Naive B cell (primary cell): ENCODE data around the gene GRK3. TPM values are rescaled to one million over a fixed set of nuclear protein-coding genes. Genes with fewer than 3 reads are reported as not detected.

Source experiments
- ATAC-seq, 2 donors: fragments of 150-1000 bp; cut with Tn5 transposase; 2 replicates each; pipeline ENCODE4 v1.10.0; 2021; ENCODE audit warnings: low read depth in 2 of 2, mild to moderate bottlenecking in 2 of 2, moderate library complexity in 2 of 2
- DNase-seq: peaks from one replicate; pipeline ENCODE4 v3.0.0; 2022
- H3K27ac Mint-ChIP-seq, 6 donors: one replicate each; pipeline ENCODE4 v1.8.0; 2020 to 2022; ENCODE audit warnings: mild to moderate bottlenecking in 6 of 6, mixed read lengths in 6 of 6, moderate library complexity in 5 of 6, inconsistent platforms in 2 of 6
- H3K27me3 Mint-ChIP-seq, 3 donors: one replicate each; pipeline ENCODE4 v1.8.0; 2021 to 2022; ENCODE audit warnings: mixed read lengths in 3 of 3, mild to moderate bottlenecking in 1 of 3
- H3K36me3 Mint-ChIP-seq, 2 donors: one replicate each; pipeline ENCODE4 v1.8.0; 2020 to 2022; ENCODE audit warnings: mixed read lengths in 2 of 2, inconsistent platforms in 1 of 2, mild to moderate bottlenecking in 1 of 2
- H3K4me1 Mint-ChIP-seq, 3 donors: one replicate each; pipeline ENCODE4 v1.8.0; 2020 to 2022; ENCODE audit warnings: mixed read lengths in 3 of 3, inconsistent platforms in 1 of 3, mild to moderate bottlenecking in 1 of 3, moderate library complexity in 1 of 3
- H3K4me3 Mint-ChIP-seq, 8 donors: one replicate each; pipeline ENCODE4 v1.8.0; 2020 to 2022; ENCODE audit warnings: mild to moderate bottlenecking in 8 of 8, mixed read lengths in 8 of 8, moderate library complexity in 8 of 8, inconsistent platforms in 2 of 8
- H3K9me3 Mint-ChIP-seq, 7 donors: one replicate each; pipeline ENCODE4 v1.8.0; 2020 to 2022; ENCODE audit warnings: mixed read lengths in 7 of 7, mild to moderate bottlenecking in 5 of 7, inconsistent platforms in 2 of 7, moderate library complexity in 1 of 7
- polyA plus RNA-seq, 6 donors: library from polyadenylated mRNA; unstranded; fragments of 300-500 nt; fragmentation: Illumina TruSeq; gene quantifications; one replicate each; pipeline ENCODE4 v1.2.3, GENCODE V29; 2021; ENCODE audit warnings: low read depth in 6 of 6

The GRK3 gene
- polyA plus RNA-seq, 6 donors from 2014 or later = 5.9 to 18.8 (median 12.9) TPM

DNA sequence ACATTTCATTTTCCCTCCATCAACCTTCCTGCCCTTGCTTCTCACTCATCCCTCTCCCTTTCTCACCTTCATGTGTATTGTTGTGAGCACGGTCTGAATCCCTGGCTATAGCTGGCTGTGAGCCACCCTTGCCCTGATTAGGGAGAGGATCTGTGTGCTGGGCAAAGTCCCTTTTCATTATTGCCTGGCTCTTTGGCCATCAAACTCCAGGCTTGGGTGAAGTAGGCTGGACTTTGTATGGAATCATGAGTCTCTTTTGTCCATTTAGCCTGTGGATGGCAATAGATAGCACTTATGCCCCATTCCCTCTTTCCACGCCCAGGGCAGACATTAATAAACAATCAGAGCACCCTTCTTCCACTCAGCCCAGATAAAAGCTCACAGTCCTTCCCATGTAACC is 184.2 kb downstream of the GRK3 start:
- H3K4me1 Mint-ChIP-seq = no peaks in the 10 kb centered on the region
- H3K4me3 Mint-ChIP-seq = no peak overlapping the region
- ATAC-seq = no peak

DNA sequence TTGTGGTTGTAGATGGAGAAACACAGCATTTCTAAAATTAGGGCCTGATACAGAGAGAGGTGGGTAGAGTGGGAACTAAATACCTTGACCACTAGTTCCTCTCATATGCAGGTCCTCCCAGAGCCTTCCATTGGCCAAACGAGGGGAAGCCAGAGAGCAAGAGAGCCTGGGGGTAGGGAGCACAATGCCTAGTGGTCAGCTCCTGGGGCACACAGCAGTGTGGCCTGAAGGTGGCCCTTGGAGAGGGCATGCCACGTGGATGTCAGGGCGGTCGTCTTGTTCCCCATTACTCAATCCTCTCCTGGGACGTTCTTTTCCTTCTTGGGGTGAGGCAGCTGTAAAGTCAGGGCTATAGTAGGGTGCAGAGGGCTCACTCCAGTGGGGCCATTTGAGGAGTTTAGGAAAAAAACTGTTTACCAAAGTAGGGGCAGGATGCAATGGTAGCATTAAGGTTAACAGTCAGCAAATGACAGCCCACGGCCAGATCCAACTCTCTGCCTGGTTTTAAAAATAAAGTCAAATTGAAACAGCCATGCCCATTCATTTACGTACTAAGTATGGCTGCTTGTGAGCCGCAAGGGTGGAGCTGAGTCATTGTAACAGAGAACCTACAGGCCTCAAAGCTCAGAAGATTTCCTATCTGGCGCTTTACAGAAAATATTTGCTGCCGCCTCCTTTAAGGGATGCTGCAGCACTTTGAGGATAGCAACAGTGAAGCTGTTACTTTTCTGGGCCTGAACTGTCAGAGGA is 185.1 kb downstream of the GRK3 start:
- Mint-ChIP-seq H3K4me3 (no peak overlapping the region), H3K4me1 (no peaks in the 10 kb centered on the region), H3K27me3 (peaks cover 0 to 9% (median 0%) of the 10 kb centered on the region in 3 donors)

More for the DNA sequence above, 184.2 kb downstream of the GRK3 start:
- no peak for DNase-seq
- H3K27ac Mint-ChIP-seq = no peak overlapping the region
- H3K27me3 Mint-ChIP-seq = peaks cover 0 to 9% (median 0%) of the 10 kb centered on the region in 3 donors
- no peaks in the 10 kb centered on the region for H3K36me3 Mint-ChIP-seq
- peaks cover 0 to 2% (median 0%) of the 10 kb centered on the region in 7 donors for H3K9me3 Mint-ChIP-seq

DNA sequence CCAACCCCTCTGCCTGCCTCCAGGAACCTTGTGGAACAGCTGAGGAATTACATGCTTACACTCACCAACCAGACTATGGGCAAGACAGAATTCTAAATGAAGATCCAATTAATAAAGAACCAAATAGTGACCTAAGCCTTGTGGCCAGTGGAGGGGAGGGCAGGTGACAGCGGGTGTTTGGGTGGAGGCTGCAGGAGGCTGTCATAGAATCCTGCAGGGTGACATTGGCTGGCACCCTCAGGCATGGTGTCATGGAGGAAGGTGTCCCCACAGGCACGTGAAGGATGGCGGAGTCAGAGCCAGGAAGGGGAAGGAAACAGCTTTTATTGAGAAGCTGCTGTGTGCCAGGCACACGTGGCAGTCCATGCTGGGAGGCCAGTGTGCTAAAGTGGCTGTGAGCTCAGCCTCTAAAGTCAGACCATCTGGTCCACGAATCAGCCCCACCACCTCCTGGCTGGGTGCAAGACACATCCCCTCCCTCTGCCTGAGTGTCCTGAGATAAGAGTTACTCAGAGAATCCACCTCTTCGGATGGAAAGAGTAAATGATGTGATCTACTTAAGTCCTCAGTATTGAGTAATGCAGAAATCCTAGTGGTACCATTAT is 186.2 kb downstream of the GRK3 start:
- no peaks in the 10 kb centered on the region for H3K4me1 Mint-ChIP-seq
- ATAC-seq = no peak
- no peak overlapping the region for H3K4me3 Mint-ChIP-seq
- no peak for DNase-seq
- peaks cover 0 to 9% (median 0%) of the 10 kb centered on the region in 3 donors for H3K27me3 Mint-ChIP-seq
- H3K9me3 Mint-ChIP-seq = peaks cover 0 to 2% (median 0%) of the 10 kb centered on the region in 7 donors
- no peak overlapping the region for H3K27ac Mint-ChIP-seq
- H3K36me3 Mint-ChIP-seq = no peaks in the 10 kb centered on the region

More for the DNA sequence above, 185.1 kb downstream of the GRK3 start:
- ATAC-seq = no peak
- H3K27ac Mint-ChIP-seq = peak overlapping the region in 2 of 6 donors; percentile 11 to 16
- H3K9me3 Mint-ChIP-seq = peaks cover 0 to 2% (median 0%) of the 10 kb centered on the region in 7 donors
- no peaks in the 10 kb centered on the region for H3K36me3 Mint-ChIP-seq
- DNase-seq = no peak

DNA sequence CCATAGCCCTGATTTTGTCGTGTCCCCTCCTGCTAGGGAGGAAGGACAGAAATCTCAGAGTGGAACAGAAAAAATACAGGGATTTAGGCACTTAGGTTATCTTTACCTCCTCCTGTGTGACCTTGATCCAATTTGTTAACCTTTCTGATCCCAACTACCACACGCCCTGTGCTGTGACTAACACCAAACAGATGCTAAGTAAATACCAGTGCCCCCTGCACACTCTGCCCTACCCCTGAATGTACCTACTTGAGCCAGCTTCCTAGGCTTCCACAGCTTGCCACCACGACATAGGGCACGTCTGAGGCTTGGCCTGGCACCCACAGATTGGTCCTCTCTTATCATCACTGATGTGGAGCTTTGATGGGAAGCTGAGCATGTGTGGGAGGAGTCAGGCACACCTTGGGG is 186.7 kb downstream of the GRK3 start:
- no peak overlapping the region for H3K27ac Mint-ChIP-seq
- no peaks in the 10 kb centered on the region for H3K36me3 Mint-ChIP-seq
- H3K27me3 Mint-ChIP-seq = peaks cover 0 to 9% (median 0%) of the 10 kb centered on the region in 3 donors
- no peaks in the 10 kb centered on the region for H3K4me1 Mint-ChIP-seq
- DNase-seq = no peak
- H3K9me3 Mint-ChIP-seq = peaks cover 0 to 2% (median 0%) of the 10 kb centered on the region in 7 donors
- no peak overlapping the region for H3K4me3 Mint-ChIP-seq
- ATAC-seq = no peak

DNA sequence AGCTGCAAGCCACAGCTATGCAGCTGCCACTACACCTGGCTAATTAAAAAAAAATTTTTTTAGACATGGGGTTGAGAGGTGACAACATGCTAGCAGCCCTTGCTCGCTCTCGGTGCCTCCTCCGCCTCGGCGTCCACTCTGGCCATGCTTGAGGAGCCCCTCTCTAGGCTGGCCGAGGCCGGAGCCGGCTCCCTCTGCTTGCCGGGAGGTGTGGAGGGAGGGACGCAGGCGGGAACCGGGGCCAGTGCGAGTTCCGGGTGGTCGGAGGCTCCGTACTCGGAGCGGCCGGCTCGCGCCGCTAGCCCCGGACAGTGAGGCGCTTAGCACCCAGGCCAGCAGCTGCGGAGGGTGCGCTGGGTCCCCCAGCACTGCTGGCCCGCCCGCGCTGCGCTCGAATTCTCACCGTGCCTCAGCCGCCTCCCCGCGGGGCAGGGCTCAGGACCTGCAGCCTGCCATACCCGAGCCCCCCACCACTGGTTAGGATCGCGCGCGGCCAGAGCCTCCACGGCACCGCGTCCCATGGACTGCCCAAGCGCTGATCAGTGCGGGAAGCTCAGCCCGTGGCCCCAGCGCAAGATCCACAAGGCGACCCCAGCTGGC is 188.2 kb downstream of the GRK3 start:
- DNase-seq (no peak), ATAC-seq (no peak)
- no peak overlapping the region for H3K27ac Mint-ChIP-seq
- peaks cover 0 to 9% (median 0%) of the 10 kb centered on the region in 3 donors for H3K27me3 Mint-ChIP-seq
- no peaks in the 10 kb centered on the region for H3K36me3 Mint-ChIP-seq
- no peak overlapping the region for H3K4me3 Mint-ChIP-seq
- H3K9me3 Mint-ChIP-seq = peaks cover 0 to 2% (median 0%) of the 10 kb centered on the region in 7 donors
- H3K4me1 Mint-ChIP-seq = no peaks in the 10 kb centered on the region

DNA sequence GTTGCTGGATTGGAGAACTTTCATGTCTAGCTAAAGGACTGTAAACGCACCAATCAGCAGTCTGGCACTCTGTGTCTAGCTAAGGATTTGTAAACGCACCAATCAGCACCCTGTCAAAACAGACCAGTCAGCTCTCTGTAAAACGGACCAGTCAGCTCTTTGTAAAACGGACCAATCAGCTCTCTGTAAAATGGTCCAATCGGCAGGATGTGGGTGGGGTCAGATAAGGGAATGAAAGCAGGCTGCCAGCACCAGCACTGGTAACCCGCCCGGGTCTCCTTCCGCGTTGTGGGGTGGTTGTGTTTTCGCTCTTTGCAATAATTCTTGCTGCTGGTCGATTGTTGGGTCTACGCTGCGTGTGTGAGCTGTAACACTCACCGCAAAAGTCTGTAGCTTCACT is 188.8 kb downstream of the GRK3 start:
- no peaks in the 10 kb centered on the region for H3K4me1 Mint-ChIP-seq
- H3K27me3 Mint-ChIP-seq = peaks cover 0 to 9% (median 0%) of the 10 kb centered on the region in 3 donors
- H3K36me3 Mint-ChIP-seq = no peaks in the 10 kb centered on the region
- peaks cover 0 to 2% (median 0%) of the 10 kb centered on the region in 7 donors for H3K9me3 Mint-ChIP-seq
- DNase-seq (no peak), ATAC-seq (peak in 1 of 2 donors; percentile 23)
- peak overlapping the region in 1 of 8 donors; percentile 5 for H3K4me3 Mint-ChIP-seq
- H3K27ac Mint-ChIP-seq = peak overlapping the region in 1 of 6 donors; percentile 67

DNA sequence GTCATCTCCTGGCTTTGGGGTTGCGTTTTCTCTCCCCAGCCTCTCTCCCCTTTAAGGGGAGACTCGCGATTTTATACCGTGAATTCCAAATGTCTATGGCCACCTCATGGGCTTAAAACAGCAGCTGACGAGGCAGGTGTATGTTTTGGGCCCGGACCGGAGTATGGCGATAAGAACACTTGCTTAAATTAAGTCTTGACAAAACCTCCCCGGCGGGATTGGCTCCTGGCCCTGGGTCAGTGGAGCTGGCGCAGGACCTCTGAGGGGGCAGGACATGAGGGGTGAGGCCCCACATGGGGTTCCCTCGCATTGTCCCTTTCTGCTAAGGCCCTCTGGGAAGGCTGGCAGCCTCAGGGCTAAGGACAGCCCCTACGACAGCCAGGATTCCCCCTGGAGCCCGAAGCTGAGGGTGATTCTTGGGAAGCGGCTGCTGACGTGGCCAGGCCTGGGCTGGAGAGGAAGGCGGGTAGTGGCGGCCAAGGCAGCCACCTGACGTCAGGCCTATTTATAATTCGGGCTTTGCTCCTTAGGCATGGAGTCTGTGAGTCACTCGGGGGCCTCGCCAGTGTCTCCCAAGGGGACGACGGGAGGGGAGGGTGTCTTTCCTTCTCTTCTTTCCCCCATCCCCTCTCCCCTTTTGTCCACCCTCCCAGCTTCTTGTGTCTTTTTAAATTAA is 190.2 kb downstream of the GRK3 start:
- H3K27ac Mint-ChIP-seq = no peak overlapping the region
- H3K9me3 Mint-ChIP-seq = peaks cover 0 to 2% (median 0%) of the 10 kb centered on the region in 7 donors
- peaks cover 0 to 9% (median 0%) of the 10 kb centered on the region in 3 donors for H3K27me3 Mint-ChIP-seq
- no peak for DNase-seq
- H3K4me3 Mint-ChIP-seq = no peak overlapping the region
- no peaks in the 10 kb centered on the region for H3K36me3 Mint-ChIP-seq
- H3K4me1 Mint-ChIP-seq = no peaks in the 10 kb centered on the region
- ATAC-seq = no peak

DNA sequence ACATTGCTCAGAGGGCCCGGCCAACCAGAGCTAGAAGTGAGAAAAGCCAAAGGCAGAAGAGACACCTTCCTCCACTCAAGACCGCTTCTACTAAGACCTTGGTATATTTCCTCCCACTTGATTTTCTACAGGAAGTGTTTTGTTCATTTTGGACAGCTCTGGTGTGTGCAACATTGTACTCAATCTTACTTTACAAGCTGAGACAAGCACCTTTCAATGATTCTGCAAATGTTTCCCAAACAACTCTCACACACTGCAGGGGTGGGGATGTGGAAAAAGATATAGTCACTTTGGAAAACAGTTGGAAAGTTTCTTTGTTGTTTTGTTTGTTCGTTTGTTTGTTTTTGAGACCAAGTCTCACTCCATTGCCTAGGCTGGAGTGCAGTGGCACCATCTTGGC is 193.2 kb downstream of the GRK3 start:
- Mint-ChIP-seq H3K27ac (no peak overlapping the region), H3K36me3 (no peaks in the 10 kb centered on the region), H3K27me3 (no peaks in the 10 kb centered on the region), H3K4me3 (peak overlapping the region in 1 of 8 donors; percentile 22), H3K9me3 (peaks cover 0 to 2% (median 0%) of the 10 kb centered on the region in 7 donors), H3K4me1 (peaks cover 0 to 4% (median 0%) of the 10 kb centered on the region in 3 donors)
- DNase-seq (no peak), ATAC-seq (no peak)

DNA sequence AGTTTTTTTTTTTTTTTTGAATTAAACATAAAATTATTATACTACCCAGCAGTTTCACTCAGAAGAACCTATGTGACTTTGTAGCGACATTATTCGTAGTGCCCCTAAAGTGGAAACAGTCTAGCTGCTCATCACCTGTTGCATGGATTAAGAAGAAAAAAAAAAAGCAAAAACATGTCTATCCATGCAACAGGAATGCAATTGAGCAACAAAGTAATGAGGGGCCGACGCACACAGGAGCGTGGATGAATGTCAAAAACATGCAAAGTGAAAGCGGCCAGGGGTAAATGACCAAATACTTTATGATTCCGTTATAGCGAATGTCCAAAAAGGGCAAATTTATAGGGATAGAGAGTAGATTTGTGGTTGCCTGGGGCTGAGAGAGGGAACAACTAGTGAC is 193.8 kb downstream of the GRK3 start:
- peaks cover 0 to 4% (median 0%) of the 10 kb centered on the region in 3 donors for H3K4me1 Mint-ChIP-seq
- peak overlapping the region in 1 of 6 donors; percentile 15 for H3K27ac Mint-ChIP-seq
- no peak overlapping the region for H3K4me3 Mint-ChIP-seq
- DNase-seq (no peak), ATAC-seq (no peak)
- H3K27me3 Mint-ChIP-seq = no peaks in the 10 kb centered on the region
- H3K36me3 Mint-ChIP-seq = no peaks in the 10 kb centered on the region
- peaks cover 0 to 2% (median 0%) of the 10 kb centered on the region in 7 donors for H3K9me3 Mint-ChIP-seq

DNA sequence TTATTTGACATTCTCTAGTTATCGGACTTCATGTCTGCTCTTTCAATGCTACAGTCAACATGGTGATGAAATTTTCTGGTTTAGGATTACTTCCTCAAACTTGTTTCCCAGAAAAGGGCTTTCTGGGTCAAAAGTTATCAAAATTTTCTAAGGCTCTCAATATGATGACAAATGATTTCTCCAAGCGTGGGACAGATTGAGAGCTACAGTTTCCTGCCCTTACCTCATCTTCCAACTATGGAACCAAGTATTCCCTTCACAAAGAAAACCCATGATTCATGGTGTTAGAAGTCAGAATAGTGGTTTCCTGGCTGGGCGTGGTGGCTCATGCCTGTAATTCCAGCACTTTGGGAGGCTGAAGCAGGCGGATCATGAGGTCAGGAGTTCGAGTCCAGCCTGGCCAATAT is 195.4 kb downstream of the GRK3 start:
- Mint-ChIP-seq H3K27ac (no peak overlapping the region), H3K27me3 (no peaks in the 10 kb centered on the region), H3K36me3 (no peaks in the 10 kb centered on the region), H3K4me1 (peaks cover 0 to 4% (median 0%) of the 10 kb centered on the region in 3 donors), H3K4me3 (no peak overlapping the region), H3K9me3 (peaks cover 0 to 4% (median 0%) of the 10 kb centered on the region in 7 donors)
- ATAC-seq = no peak
- no peak for DNase-seq

DNA sequence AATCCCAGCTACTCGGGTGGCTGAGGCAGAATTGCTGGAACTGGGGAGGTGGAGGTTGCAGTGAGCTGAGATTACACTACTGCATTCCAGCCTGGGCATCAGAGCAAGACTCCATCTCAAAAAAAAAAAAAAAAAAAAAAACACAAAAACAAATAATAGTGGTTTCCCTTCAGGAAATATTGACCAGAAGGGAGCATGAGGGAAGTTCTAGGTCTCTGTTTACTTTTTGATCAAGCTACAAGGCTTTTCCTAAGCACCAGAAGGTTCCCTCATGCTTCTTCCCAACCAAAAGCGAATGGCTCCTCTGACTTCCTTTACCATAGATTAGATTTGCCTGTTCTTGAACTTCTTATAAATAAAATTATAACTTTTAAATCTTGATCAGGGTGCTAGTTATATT is 195.8 kb downstream of the GRK3 start:
- ATAC-seq = no peak
- H3K9me3 Mint-ChIP-seq = peaks cover 0 to 8% (median 0%) of the 10 kb centered on the region in 7 donors
- H3K36me3 Mint-ChIP-seq = no peaks in the 10 kb centered on the region
- no peak for DNase-seq
- H3K27ac Mint-ChIP-seq = no peak overlapping the region
- no peaks in the 10 kb centered on the region for H3K27me3 Mint-ChIP-seq
- no peak overlapping the region for H3K4me3 Mint-ChIP-seq
- peaks cover 0 to 4% (median 0%) of the 10 kb centered on the region in 3 donors for H3K4me1 Mint-ChIP-seq

DNA sequence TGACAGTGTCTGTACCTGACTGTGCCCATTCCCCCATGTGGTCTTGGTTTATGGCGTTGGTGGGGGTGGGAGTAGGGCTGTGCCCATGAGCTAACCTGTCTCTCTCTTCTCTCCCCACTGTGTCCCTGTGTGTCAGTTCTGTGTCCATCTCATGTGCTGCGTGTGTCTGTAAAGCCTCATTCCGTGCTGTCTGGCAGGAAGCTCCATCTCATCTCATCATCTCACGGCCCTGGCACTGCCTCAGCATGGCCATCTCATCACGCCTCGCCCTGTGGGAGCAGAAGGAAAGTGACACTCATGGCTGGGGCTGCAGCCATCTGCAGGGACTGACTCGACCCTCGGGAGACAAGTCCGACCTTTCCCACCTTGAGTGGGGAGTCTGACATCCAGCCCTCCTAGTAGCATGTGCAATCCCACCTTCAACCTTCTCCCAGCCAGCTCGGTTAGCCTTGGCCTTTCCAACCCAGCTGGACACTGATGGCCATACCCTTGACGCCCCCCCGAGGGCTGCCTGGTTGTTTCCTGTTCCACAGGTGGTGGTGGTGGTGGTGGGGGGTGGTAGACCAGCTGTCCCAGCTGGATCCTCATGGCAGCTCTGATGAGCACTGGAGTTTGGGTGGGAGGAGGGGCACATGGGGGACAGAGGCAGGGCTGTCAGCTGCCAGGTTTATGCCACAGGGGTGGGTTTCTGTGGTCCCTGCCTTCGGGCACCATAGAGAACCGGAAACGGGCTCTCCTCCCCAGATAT is 196.5 kb downstream of the GRK3 start:
- peaks cover 0 to 4% (median 0%) of the 10 kb centered on the region in 3 donors for H3K4me1 Mint-ChIP-seq
- peaks cover 4 to 15% (median 7%) of the 10 kb centered on the region in 7 donors for H3K9me3 Mint-ChIP-seq
- H3K27ac Mint-ChIP-seq = peak overlapping the region in 1 of 6 donors; percentile 82
- H3K4me3 Mint-ChIP-seq = no peak overlapping the region
- ATAC-seq (no peak), DNase-seq (no peak)
- no peaks in the 10 kb centered on the region for H3K27me3 Mint-ChIP-seq
- H3K36me3 Mint-ChIP-seq = peaks cover 4 to 6% of the 10 kb centered on the region in 2 donors
